Liver (tissue), 3 donors: Measurements from ENCODE around the gene EHBP1.

Experiments used
- TAF1 ChIP-seq: conservative IDR thresholded peaks from 2 replicates; pipeline ENCODE4 v1.6.1; 2016; ENCODE audit warnings: antibody characterized with exemption, mild to moderate bottlenecking
- YY1 ChIP-seq: IDR thresholded peaks from 2 replicates; pipeline ENCODE4 v1.6.1; 2016; ENCODE audit warnings: antibody characterized with exemption, mild to moderate bottlenecking
- TF ChIP-seq, protein P1 (sequence below): fragments of 150-350 bp; IDR thresholded peaks from 2 replicates; pipeline ENCODE4 v1.5.1; 2017; ENCODE audit warnings: improper control_type of control experiment, low read depth, low read length; ENCODE audit not compliant: missing input control
- TF ChIP-seq, protein P2 (sequence below): IDR thresholded peaks from 2 replicates; pipeline ENCODE4 v1.6.1; 2016; ENCODE audit warnings: antibody characterized with exemption, mild to moderate bottlenecking
- donor health status: healthy.
- donor health status: healthy.

- TF ChIP-seq, protein P1, sequence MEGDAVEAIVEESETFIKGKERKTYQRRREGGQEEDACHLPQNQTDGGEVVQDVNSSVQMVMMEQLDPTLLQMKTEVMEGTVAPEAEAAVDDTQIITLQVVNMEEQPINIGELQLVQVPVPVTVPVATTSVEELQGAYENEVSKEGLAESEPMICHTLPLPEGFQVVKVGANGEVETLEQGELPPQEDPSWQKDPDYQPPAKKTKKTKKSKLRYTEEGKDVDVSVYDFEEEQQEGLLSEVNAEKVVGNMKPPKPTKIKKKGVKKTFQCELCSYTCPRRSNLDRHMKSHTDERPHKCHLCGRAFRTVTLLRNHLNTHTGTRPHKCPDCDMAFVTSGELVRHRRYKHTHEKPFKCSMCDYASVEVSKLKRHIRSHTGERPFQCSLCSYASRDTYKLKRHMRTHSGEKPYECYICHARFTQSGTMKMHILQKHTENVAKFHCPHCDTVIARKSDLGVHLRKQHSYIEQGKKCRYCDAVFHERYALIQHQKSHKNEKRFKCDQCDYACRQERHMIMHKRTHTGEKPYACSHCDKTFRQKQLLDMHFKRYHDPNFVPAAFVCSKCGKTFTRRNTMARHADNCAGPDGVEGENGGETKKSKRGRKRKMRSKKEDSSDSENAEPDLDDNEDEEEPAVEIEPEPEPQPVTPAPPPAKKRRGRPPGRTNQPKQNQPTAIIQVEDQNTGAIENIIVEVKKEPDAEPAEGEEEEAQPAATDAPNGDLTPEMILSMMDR = no peak
- TF ChIP-seq YY1 (no peak), TAF1 (no peak)
- TF ChIP-seq, protein P2, sequence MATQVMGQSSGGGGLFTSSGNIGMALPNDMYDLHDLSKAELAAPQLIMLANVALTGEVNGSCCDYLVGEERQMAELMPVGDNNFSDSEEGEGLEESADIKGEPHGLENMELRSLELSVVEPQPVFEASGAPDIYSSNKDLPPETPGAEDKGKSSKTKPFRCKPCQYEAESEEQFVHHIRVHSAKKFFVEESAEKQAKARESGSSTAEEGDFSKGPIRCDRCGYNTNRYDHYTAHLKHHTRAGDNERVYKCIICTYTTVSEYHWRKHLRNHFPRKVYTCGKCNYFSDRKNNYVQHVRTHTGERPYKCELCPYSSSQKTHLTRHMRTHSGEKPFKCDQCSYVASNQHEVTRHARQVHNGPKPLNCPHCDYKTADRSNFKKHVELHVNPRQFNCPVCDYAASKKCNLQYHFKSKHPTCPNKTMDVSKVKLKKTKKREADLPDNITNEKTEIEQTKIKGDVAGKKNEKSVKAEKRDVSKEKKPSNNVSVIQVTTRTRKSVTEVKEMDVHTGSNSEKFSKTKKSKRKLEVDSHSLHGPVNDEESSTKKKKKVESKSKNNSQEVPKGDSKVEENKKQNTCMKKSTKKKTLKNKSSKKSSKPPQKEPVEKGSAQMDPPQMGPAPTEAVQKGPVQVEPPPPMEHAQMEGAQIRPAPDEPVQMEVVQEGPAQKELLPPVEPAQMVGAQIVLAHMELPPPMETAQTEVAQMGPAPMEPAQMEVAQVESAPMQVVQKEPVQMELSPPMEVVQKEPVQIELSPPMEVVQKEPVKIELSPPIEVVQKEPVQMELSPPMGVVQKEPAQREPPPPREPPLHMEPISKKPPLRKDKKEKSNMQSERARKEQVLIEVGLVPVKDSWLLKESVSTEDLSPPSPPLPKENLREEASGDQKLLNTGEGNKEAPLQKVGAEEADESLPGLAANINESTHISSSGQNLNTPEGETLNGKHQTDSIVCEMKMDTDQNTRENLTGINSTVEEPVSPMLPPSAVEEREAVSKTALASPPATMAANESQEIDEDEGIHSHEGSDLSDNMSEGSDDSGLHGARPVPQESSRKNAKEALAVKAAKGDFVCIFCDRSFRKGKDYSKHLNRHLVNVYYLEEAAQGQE = no peak
Measured at GRCh38 chr2:62938126-62938525, 232.6 kb downstream of the EHBP1 start.
